ENCODE results near the gene RALGAPB. TPM values are rescaled to one million over a fixed set of nuclear protein-coding genes. Genes with fewer than 3 reads are reported as not detected.
A peak's percentile ranks its signal among the peaks of the same experiment; 100 is the strongest.

RALGAPB gene
- total and polyA plus RNA-seq, 2 of the 13 experiments (the other 11 are each of a cell fraction or from before 2014, with no cell fraction given) = 17.6 to 30.6 TPM

GRCh38 chr20:38599410-38599882, 126.8 kb downstream of the RALGAPB start (continued):
- no peak for TF ChIP-seq SNAPC5 (CRISPR knock-in tag; IDR thresholded peaks at IDR 0.05; ENCODE audit: borderline replicate concordance)
- no peak for TF ChIP-seq ZBTB34 (CRISPR knock-in tag; IDR thresholded peaks at IDR 0.05)
- peak; percentile 47; the same call in 1 of the 2 replicates for TF ChIP-seq ZFY (CRISPR knock-in tag; IDR thresholded peaks at IDR 0.05)
- no peak for TF ChIP-seq ZNF18 (CRISPR knock-in tag; IDR thresholded peaks at IDR 0.05; ENCODE audit: insufficient replicate concordance)
- TF ChIP-seq TMF1 (CRISPR knock-in tag; IDR thresholded peaks at IDR 0.05; ENCODE audit: low read depth) = no peak
- TF ChIP-seq SOX13 (IDR thresholded peaks at IDR 0.05) = no peak
- no peak; a peak in 1 of 4 replicates for TF ChIP-seq SOX13 (CRISPR knock-in tag; conservative IDR thresholded peaks at IDR 0.05 in 1 of 2, IDR thresholded peaks at IDR 0.05 in 1 of 2)
- no peak for TF ChIP-seq RORA (CRISPR knock-in tag; IDR thresholded peaks at IDR 0.05)
- no peak for TF ChIP-seq FOSL1 (CRISPR knock-in tag; IDR thresholded peaks at IDR 0.05; ENCODE audit: borderline replicate concordance)
- peak; percentile 67; the same call in 1 of the 2 replicates for TF ChIP-seq ZNF253 (CRISPR knock-in tag; IDR thresholded peaks at IDR 0.05; ENCODE audit: borderline replicate concordance)
- TF ChIP-seq, protein P1, sequence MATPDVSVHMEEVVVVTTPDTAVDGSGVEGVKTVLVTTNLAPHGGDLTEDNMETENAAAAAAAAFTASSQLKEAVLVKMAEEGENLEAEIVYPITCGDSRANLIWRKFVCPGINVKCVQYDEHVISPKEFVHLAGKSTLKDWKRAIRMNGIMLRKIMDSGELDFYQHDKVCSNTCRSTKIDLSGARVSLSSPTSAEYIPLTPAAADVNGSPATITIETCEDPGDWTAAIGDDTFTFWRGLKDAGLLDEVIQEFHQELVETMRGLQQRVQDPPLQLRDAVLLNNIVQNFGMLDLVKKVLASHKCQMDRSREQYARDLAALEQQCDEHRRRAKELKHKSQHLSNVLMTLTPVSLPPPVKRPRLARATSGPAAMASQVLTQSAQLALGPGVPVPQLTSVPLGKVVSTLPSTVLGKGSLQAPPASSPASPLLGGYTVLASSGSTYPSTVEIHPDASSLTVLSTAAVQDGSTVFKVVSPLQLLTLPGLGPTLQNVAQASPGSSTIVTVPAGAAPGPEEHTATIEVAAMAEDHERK (CRISPR knock-in tag; IDR thresholded peaks at IDR 0.05; ENCODE audit: low read depth) = no peak
- no peak for TF ChIP-seq ARNTL (CRISPR knock-in tag; IDR thresholded peaks at IDR 0.05)
- TF ChIP-seq ZNF660 (CRISPR knock-in tag; IDR thresholded peaks at IDR 0.05; ENCODE audit: borderline replicate concordance, low read depth) = no peak
- TF ChIP-seq ZBTB43 (CRISPR knock-in tag; conservative IDR thresholded peaks at IDR 0.05) = 0 out of 2 replicates have a peak, but pooled peaks have one; percentile 24
- TF ChIP-seq ZSCAN30 (CRISPR knock-in tag; IDR thresholded peaks at IDR 0.05) = no peak
- no peak for TF ChIP-seq ZFP36 (IDR thresholded peaks at IDR 0.05; ENCODE audit: borderline replicate concordance, low read depth, low read length, partially characterized antibody)
- no peak for TF ChIP-seq HNF4G (IDR thresholded peaks at IDR 0.05; ENCODE audit: borderline replicate concordance, low read depth, low read length)
- TF ChIP-seq HNF4G (CRISPR knock-in tag; IDR thresholded peaks at IDR 0.05; ENCODE audit: borderline replicate concordance, low read depth) = no peak
- TF ChIP-seq ZNF33A (CRISPR knock-in tag; IDR thresholded peaks at IDR 0.05; ENCODE audit: borderline replicate concordance) = no peak
- TF ChIP-seq MIER2 (CRISPR knock-in tag; IDR thresholded peaks at IDR 0.05) = no peak
- no peak for TF ChIP-seq ZNF260 (CRISPR knock-in tag; IDR thresholded peaks at IDR 0.05; ENCODE audit: borderline replicate concordance, low read depth)
- TF ChIP-seq, protein P2, sequence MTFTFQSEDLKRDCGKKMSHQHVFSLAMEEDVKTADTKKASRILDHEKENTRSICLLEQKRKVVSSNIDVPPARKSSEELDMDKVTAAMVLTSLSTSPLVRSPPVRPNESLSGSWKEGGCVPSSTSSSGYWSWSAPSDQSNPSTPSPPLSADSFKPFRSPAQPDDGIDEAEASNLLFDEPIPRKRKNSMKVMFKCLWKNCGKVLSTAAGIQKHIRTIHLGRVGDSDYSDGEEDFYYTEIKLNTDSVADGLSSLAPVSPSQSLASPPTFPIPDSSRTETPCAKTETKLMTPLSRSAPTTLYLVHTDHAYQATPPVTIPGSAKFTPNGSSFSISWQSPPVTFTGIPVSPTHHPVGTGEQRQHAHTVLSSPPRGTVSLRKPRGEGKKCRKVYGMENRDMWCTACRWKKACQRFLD (CRISPR knock-in tag; IDR thresholded peaks at IDR 0.05; ENCODE audit: borderline replicate concordance) = no peak
- no peak for TF ChIP-seq NR1H2 (CRISPR knock-in tag; IDR thresholded peaks at IDR 0.05; ENCODE audit: borderline replicate concordance, low read depth)
